Choroid plexus epithelial cell (primary cell): ENCODE data around the gene DNM1.

ENCODE experiments used
- DNase-seq: peaks from one replicate; pipeline ENCODE4 v3.0.0-alpha.2; 2010; ENCODE audit warnings: low read depth
- H3K4me3 ChIP-seq: 2 replicates; pipeline ENCODE4 v1.5.1; 2011; ENCODE audit warnings: low read depth, mild to moderate bottlenecking, control low read depth, low read length, moderate library complexity
- TF ChIP-seq, protein P1 (sequence below): conservative IDR thresholded peaks from 2 replicates; pipeline ENCODE4 v1.5.1; 2011; ENCODE audit warnings: low read depth, mild to moderate bottlenecking, control low read depth, inconsistent platforms, low read length, moderate library complexity

The DNM1 gene

GRCh38 chr9:128259156-128259555 is 56.0 kb downstream of the DNM1 start:
- H3K4me3 ChIP-seq, result no peak overlapping the region
- TF ChIP-seq, protein P1, sequence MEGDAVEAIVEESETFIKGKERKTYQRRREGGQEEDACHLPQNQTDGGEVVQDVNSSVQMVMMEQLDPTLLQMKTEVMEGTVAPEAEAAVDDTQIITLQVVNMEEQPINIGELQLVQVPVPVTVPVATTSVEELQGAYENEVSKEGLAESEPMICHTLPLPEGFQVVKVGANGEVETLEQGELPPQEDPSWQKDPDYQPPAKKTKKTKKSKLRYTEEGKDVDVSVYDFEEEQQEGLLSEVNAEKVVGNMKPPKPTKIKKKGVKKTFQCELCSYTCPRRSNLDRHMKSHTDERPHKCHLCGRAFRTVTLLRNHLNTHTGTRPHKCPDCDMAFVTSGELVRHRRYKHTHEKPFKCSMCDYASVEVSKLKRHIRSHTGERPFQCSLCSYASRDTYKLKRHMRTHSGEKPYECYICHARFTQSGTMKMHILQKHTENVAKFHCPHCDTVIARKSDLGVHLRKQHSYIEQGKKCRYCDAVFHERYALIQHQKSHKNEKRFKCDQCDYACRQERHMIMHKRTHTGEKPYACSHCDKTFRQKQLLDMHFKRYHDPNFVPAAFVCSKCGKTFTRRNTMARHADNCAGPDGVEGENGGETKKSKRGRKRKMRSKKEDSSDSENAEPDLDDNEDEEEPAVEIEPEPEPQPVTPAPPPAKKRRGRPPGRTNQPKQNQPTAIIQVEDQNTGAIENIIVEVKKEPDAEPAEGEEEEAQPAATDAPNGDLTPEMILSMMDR, result peak; percentile 21
- DNase-seq, result no peak

DNA sequence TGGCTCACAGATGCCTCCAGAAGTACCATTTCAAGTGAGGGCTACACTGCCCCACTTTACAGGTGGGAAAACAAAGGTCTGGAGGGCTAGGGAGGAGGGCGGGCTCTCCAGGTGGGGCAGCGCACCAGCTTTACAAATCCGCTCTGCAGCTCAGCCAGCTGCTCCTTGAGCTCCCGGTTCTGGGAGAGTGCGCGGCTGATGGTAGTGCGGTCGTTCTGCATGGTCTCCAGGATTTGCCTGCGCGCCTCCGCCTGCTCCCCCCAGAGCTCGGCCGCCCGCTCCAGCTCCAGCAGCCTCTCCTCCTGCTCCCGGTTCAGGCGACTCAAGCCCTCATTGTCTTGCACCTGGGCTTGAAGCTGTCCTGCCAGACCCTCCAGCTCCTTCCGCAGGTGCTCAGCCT is 57.2 kb downstream of the DNM1 start:
- TF ChIP-seq, protein P1, result no peak
- no peak overlapping the region for H3K4me3 ChIP-seq
- DNase-seq, result no peak

- H3K4me3 ChIP-seq, result no peak overlapping the region
- TF ChIP-seq, protein P1, result no peak
- no peak for DNase-seq
Observed at GRCh38 chr9:128262687-128263086, 59.5 kb downstream of the DNM1 start.

GRCh38 chr9:128265348-128265847 is 62.2 kb downstream of the DNM1 start:
- H3K4me3 ChIP-seq, result no peak overlapping the region
- TF ChIP-seq, protein P1, result no peak
- no peak for DNase-seq

- TF ChIP-seq, protein P1, result no peak
- no peak overlapping the region for H3K4me3 ChIP-seq
- no peak for DNase-seq
Observed at GRCh38 chr9:128266868-128267590, 63.9 kb downstream of the DNM1 start.

DNA sequence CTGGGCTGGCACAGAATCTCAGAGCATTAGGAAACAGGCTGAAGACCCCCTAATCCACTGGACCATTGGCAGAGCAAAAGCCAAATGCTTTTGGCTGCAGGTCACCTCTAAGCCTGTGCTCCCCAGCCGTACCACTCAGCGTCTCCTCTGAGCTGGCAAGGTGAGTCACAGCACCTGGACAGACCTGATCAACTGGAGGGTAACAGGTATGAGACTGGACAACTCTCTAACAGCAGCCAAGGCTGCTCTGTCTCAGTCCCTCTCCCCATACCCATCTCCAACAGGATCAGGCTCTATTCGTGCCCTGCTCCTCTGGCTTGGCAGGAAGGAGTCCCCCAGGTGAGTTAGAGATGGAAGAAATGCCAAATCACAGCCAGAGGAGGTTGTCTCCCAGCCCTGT is 67.9 kb downstream of the DNM1 start:
- TF ChIP-seq, protein P1, result no peak
- no peak overlapping the region for H3K4me3 ChIP-seq
- no peak for DNase-seq

DNA sequence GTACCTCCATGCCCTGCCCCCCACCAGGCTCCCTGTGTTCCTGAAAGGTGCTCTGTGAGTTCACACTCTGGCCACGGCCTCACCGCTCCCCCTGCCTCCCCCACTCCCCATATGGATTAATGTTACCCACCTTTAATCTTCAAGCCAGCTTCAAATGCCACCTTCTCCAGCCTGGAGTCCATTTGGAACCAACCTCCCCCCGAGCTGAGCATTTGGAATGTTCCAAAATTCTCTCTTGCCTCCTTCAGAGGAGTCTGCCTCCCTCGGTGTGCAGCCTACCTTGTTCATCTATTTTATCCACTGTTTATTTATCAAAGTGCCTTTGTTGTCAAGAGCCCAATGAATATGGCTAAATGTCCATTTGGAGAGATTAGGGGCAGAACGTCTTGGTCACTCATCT is 68.3 kb downstream of the DNM1 start:
- no peak for DNase-seq
- no peak overlapping the region for H3K4me3 ChIP-seq
- TF ChIP-seq, protein P1, result no peak
